Gastroesophageal sphincter (tissue), 4 donors: ENCODE data around the gene NRSN1. TPM values are rescaled to one million over a fixed set of nuclear protein-coding genes. Genes with fewer than 3 reads are reported as not detected.

ENCODE experiments used
- ATAC-seq: fragments of 150-250 bp; one replicate; pipeline ENCODE4 v1.9.1; 2016; ENCODE audit warnings: mild to moderate bottlenecking, moderate library complexity
- H3K27ac ChIP-seq, 4 donors: fragments of 200-600 bp; sonication (generic) in 3 of 4; 1 replicate in 3 of 4; 2 replicates in 1 of 4; pipeline ENCODE4 v1.5.1; 2016 to 2019
- H3K27me3 ChIP-seq: fragments of 200-600 bp; sonication (generic); one replicate; pipeline ENCODE4 v1.5.1; 2019
- H3K36me3 ChIP-seq, 2 donors: fragments of 200-600 bp; sonication (generic); one replicate each; pipeline ENCODE4 v1.5.1; 2019; ENCODE audit warnings: control low read depth in 1 of 2
- H3K4me1 ChIP-seq, 3 donors: fragments of 200-600 bp; sonication (generic); 1 replicate in 2 of 3; 2 replicates in 1 of 3; pipeline ENCODE4 v1.5.1; 2016 to 2019; ENCODE audit warnings: control low read depth in 2 of 3
- H3K4me3 ChIP-seq, 2 donors: fragments of 200-600 bp; sonication (generic); one replicate each; pipeline ENCODE4 v1.5.1; 2019; ENCODE audit warnings: mild to moderate bottlenecking in 1 of 2, moderate library complexity in 1 of 2
- H3K9me3 ChIP-seq, 3 donors: fragments of 200-600 bp; sonication (generic); one replicate each; pipeline ENCODE4 v1.5.1; 2017 to 2019; ENCODE audit warnings: control low read depth in 2 of 3
- EP300 ChIP-seq: sonication (generic); formaldehyde crosslinking; IDR thresholded peaks from one replicate; pipeline ENCODE4 v1.6.1; 2017; ENCODE audit warnings: antibody characterized with exemption, mild to moderate bottlenecking
- POLR2A ChIP-seq, 2 donors: fragments of 450-650 bp; IDR thresholded peaks; one replicate each; pipeline ENCODE4 v1.6.1; 2017; ENCODE audit warnings: antibody characterized with exemption in 2 of 2, mild to moderate bottlenecking in 2 of 2, moderate library complexity in 1 of 2
- POLR2AphosphoS5 ChIP-seq: sonication (generic); formaldehyde crosslinking; IDR thresholded peaks from one replicate; pipeline ENCODE4 v1.6.1; 2017; ENCODE audit warnings: antibody characterized with exemption
- WGBS, 2 donors: methylation state at CpG; one replicate each; pipeline ENCODE4 v1.1.5; 2018; ENCODE audit warnings: low coverage in 1 of 2; 5-methylcytosine and 5-hydroxymethylcytosine counted together
- total RNA-seq, 4 donors: library from RNA; depleted of rRNA; stranded (reverse); fragments of >200 nt; gene quantifications; one replicate each; pipeline ENCODE4 v1.1.0, GENCODE V29; 2016
- TF ChIP-seq, protein P1 (sequence below), 4 experiments: fragments of 200-600 bp in 2 of 4; fragments of 450-650 bp in 2 of 4; sonication (generic) in 1 of 4; IDR thresholded peaks; one replicate each; pipeline ENCODE4 v1.5.1; 2017 to 2019; ENCODE audit warnings: antibody characterized with exemption in 4 of 4, mild to moderate bottlenecking in 2 of 4, moderate library complexity in 2 of 4

NRSN1 gene
- total RNA-seq, 4 donors from 2014 or later = 0.15 to 0.47 (median 0.40) TPM; not detected in 1

- 100% methylated on average over 1 of the region's 1 CpG; no CpG with 5 or more reads in 1 of the 2 donors for WGBS, 2 donors
- H3K4me3 ChIP-seq = no peak overlapping the region
- no peaks in the 10 kb centered on the region for H3K4me1 ChIP-seq
- H3K27me3 ChIP-seq = no peaks in the 10 kb centered on the region
- no peaks in the 10 kb centered on the region for H3K36me3 ChIP-seq
- ATAC-seq = no peak
- no peaks in the 10 kb centered on the region for H3K9me3 ChIP-seq
- no peak for TF ChIP-seq POLR2A (IDR thresholded peaks at IDR 0.05)
- TF ChIP-seq, protein P1, sequence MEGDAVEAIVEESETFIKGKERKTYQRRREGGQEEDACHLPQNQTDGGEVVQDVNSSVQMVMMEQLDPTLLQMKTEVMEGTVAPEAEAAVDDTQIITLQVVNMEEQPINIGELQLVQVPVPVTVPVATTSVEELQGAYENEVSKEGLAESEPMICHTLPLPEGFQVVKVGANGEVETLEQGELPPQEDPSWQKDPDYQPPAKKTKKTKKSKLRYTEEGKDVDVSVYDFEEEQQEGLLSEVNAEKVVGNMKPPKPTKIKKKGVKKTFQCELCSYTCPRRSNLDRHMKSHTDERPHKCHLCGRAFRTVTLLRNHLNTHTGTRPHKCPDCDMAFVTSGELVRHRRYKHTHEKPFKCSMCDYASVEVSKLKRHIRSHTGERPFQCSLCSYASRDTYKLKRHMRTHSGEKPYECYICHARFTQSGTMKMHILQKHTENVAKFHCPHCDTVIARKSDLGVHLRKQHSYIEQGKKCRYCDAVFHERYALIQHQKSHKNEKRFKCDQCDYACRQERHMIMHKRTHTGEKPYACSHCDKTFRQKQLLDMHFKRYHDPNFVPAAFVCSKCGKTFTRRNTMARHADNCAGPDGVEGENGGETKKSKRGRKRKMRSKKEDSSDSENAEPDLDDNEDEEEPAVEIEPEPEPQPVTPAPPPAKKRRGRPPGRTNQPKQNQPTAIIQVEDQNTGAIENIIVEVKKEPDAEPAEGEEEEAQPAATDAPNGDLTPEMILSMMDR (IDR thresholded peaks at IDR 0.05) = no peak
- TF ChIP-seq POLR2AphosphoS5 = no peak
- TF ChIP-seq EP300 = no peak
- H3K27ac ChIP-seq = no peak overlapping the region
Observed at GRCh38 chr6:24152014-24152413, 26.0 kb downstream of the NRSN1 start.

- Histone ChIP-seq H3K36me3 (no peaks in the 10 kb centered on the region), H3K27ac (no peak overlapping the region), H3K4me3 (no peak overlapping the region), H3K9me3 (no peaks in the 10 kb centered on the region), H3K4me1 (no peaks in the 10 kb centered on the region), H3K27me3 (no peaks in the 10 kb centered on the region)
- TF ChIP-seq POLR2AphosphoS5 (no peak), EP300 (no peak), POLR2A (IDR thresholded peaks at IDR 0.05) (no peak)
- TF ChIP-seq, protein P1 (IDR thresholded peaks at IDR 0.05) = no peak
- ATAC-seq = no peak
Observed at GRCh38 chr6:24154121-24154520, 28.1 kb downstream of the NRSN1 start.

GRCh38 chr6:24157886-24158285 is 31.9 kb downstream of the NRSN1 start:
- H3K4me3 ChIP-seq = no peak overlapping the region
- no peaks in the 10 kb centered on the region for H3K9me3 ChIP-seq
- H3K27me3 ChIP-seq = no peaks in the 10 kb centered on the region
- WGBS, 2 donors = 17 to 33% methylated on average over 1 of the region's 1 CpG
- TF ChIP-seq POLR2A (IDR thresholded peaks at IDR 0.05) (no peak), POLR2AphosphoS5 (no peak), EP300 (no peak)
- TF ChIP-seq, protein P1 (IDR thresholded peaks at IDR 0.05) = no peak
- no peaks in the 10 kb centered on the region for H3K4me1 ChIP-seq
- no peak overlapping the region for H3K27ac ChIP-seq
- no peak for ATAC-seq
- H3K36me3 ChIP-seq = no peaks in the 10 kb centered on the region

DNA sequence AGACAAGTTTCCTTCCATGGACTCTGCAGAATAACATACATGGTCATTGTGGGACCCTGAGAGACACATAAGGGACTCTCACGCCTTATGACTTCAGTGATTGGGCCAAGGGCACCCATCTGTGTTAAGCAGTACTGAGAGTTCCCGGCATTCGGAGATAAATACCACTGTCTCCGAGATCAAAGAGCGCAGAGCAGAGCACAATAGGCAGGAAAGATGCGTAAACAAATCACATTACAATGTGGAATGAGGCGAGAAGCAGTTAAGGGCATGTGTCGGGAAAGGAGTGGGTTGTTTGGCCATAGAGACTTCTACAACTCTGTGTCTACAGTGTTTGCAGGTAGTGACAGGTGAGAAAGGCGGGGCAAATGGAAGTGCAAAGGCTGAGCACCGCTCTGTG is 57.6 kb downstream of the NRSN1 start:
- Histone ChIP-seq H3K27me3 (no peaks in the 10 kb centered on the region), H3K36me3 (no peaks in the 10 kb centered on the region), H3K9me3 (peaks cover 0 to 3% (median 0%) of the 10 kb centered on the region in 3 donors), H3K4me3 (no peak overlapping the region), H3K27ac (no peak overlapping the region), H3K4me1 (no peaks in the 10 kb centered on the region)
- 86 to 89% methylated on average over 5 to 9 of the region's 10 CpGs for WGBS, 2 donors
- no peak for ATAC-seq
- TF ChIP-seq EP300 = no peak
- TF ChIP-seq POLR2A (IDR thresholded peaks at IDR 0.05) = no peak
- TF ChIP-seq, protein P1 (IDR thresholded peaks at IDR 0.05) = no peak
- no peak for TF ChIP-seq POLR2AphosphoS5

DNA sequence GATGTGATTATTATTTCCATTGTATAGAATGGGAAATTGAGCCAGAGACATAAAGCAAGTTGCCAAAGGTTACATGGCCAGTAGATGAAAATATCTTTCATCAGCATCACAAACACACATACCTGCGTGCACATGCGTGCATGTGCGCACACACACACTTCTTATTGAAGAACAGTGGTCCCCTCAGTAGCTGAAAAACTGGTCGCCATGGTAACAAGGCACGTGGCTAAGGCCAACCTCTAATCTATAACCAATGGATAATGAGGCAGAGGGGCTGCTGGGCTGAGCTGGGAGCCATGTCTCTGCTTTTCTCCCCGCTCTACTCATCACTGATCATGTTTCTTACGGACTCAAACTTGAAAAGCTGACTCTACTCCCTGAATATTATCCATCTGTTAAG is 60.3 kb downstream of the NRSN1 start:
- TF ChIP-seq, protein P1 (IDR thresholded peaks at IDR 0.05) = no peak
- TF ChIP-seq EP300 = no peak
- no peak for TF ChIP-seq POLR2A (IDR thresholded peaks at IDR 0.05)
- no peak for TF ChIP-seq POLR2AphosphoS5
- H3K27me3 ChIP-seq = no peaks in the 10 kb centered on the region
- no peak overlapping the region for H3K4me3 ChIP-seq
- H3K9me3 ChIP-seq = peaks cover 0 to 3% (median 0%) of the 10 kb centered on the region in 3 donors
- H3K4me1 ChIP-seq = no peaks in the 10 kb centered on the region
- H3K27ac ChIP-seq = no peak overlapping the region
- WGBS, 2 donors = 83 to 88% methylated on average over 5 to 7 of the region's 7 CpGs
- no peaks in the 10 kb centered on the region for H3K36me3 ChIP-seq
- ATAC-seq = no peak
